Body of pancreas (tissue), 4 donors: Measurements from ENCODE around the gene PSMG1. TPM values are rescaled to one million over a fixed set of nuclear protein-coding genes. Genes with fewer than 3 reads are reported as not detected.

Source experiments
- ATAC-seq: fragments of 150-250 bp; one replicate; pipeline ENCODE4 v1.9.1; 2016
- DNase-seq, 4 donors: peaks; one replicate each; pipeline ENCODE4 v3.0.0-alpha.2; 2019
- H3K27ac ChIP-seq, 4 donors: fragments of 200-600 bp; sonication (generic); 1 replicate in 3 of 4; 2 replicates in 1 of 4; pipeline versions ENCODE4 v1.5.1 to v1.6.1; 2016 to 2019; ENCODE audit warnings: mild to moderate bottlenecking in 1 of 4, mixed read lengths in 1 of 4, moderate library complexity in 1 of 4
- H3K27me3 ChIP-seq, 2 donors: fragments of 200-600 bp; sonication (generic); one replicate each; pipeline ENCODE4 v1.6.0; 2016; ENCODE audit warnings: mild to moderate bottlenecking in 1 of 2
- H3K36me3 ChIP-seq, 2 donors: fragments of 200-600 bp; sonication (generic); replicated peaks in 1 of 2; 2 replicates each; pipeline ENCODE4 v1.5.1; 2016; ENCODE audit warnings: low read depth in 2 of 2; ENCODE audit not compliant: insufficient read depth in 1 of 2
- H3K4me1 ChIP-seq: fragments of 200-600 bp; sonication (generic); one replicate; pipeline ENCODE4 v1.6.0; 2016
- H3K4me3 ChIP-seq, 2 donors: fragments of 200-600 bp; sonication (generic); 1 replicate in 1 of 2; 2 replicates in 1 of 2; pipeline ENCODE4 v1.5.1; 2016 to 2019
- H3K9me3 ChIP-seq, 3 donors: fragments of 200-600 bp; sonication (generic); 1 replicate in 2 of 3; 2 replicates in 1 of 3; pipeline ENCODE4 v1.5.1; 2016
- CTCF ChIP-seq, 7 experiments: fragments of 450-650 bp in 4 of 7; fragments of 200-600 bp in 3 of 7; sonication (generic) in 3 of 7; IDR thresholded peaks; one replicate each; pipeline ENCODE4 v1.5.1; 2016 to 2019; ENCODE audit warnings: antibody characterized with exemption in 7 of 7
- POLR2A ChIP-seq, 3 donors: fragments of 450-650 bp; IDR thresholded peaks; one replicate each; pipeline ENCODE4 v1.6.1; 2016; ENCODE audit warnings: antibody characterized with exemption in 3 of 3, mild to moderate bottlenecking in 2 of 3
- WGBS, 2 donors: methylation state at CpG; one replicate each; pipeline ENCODE4 v1.1.5; 2017; 5-methylcytosine and 5-hydroxymethylcytosine counted together
- intact Hi-C: fragments of 100-400 bp; cut with DNase I; formaldehyde crosslinking; loops from one replicate; pipeline ENCODE4 v1.15.1; 2023
- total RNA-seq, 2 donors: library from RNA; depleted of rRNA; stranded (reverse); fragments of >200 nt; gene quantifications; one replicate each; pipeline ENCODE4 v1.1.0, GENCODE V29; 2016

PSMG1 gene
- total RNA-seq, 2 donors from 2014 or later = 16.6 to 19.4 TPM

- intact Hi-C loops = no loop called here
- Histone ChIP-seq H3K4me3 (no peak overlapping the region), H3K9me3 (no peaks in the 10 kb centered on the region), H3K27me3 (no peaks in the 10 kb centered on the region), H3K27ac (no peak overlapping the region), H3K36me3 (no peaks in the 10 kb centered on the region), H3K4me1 (no peaks in the 10 kb centered on the region)
- WGBS, 2 donors = 75 to 86% methylated on average over 2 of the region's 2 CpGs
- ATAC-seq (no peak), DNase-seq (no peak)
- no peak for TF ChIP-seq POLR2A (IDR thresholded peaks at IDR 0.05)
- no peak for TF ChIP-seq CTCF (IDR thresholded peaks at IDR 0.05)
These were observed 29.4 kb downstream of the PSMG1 start for GRCh38 chr21:39153842-39154241.

GRCh38 chr21:39153373-39153772 is 29.9 kb downstream of the PSMG1 start:
- ATAC-seq (no peak), DNase-seq (no peak)
- WGBS, 2 donors = 78 to 92% methylated on average over 2 of the region's 2 CpGs
- Histone ChIP-seq H3K36me3 (no peaks in the 10 kb centered on the region), H3K4me1 (no peaks in the 10 kb centered on the region), H3K27ac (no peak overlapping the region), H3K27me3 (no peaks in the 10 kb centered on the region), H3K4me3 (no peak overlapping the region), H3K9me3 (no peaks in the 10 kb centered on the region)
- intact Hi-C loops = no loop called here
- peak in 3 of 7 experiments; percentile 2 to 30 (median 9) for TF ChIP-seq CTCF (IDR thresholded peaks at IDR 0.05)
- TF ChIP-seq POLR2A (IDR thresholded peaks at IDR 0.05) = no peak

- no peak for DNase-seq
- Histone ChIP-seq H3K4me1 (no peaks in the 10 kb centered on the region), H3K9me3 (no peaks in the 10 kb centered on the region), H3K36me3 (no peaks in the 10 kb centered on the region), H3K27me3 (no peaks in the 10 kb centered on the region), H3K4me3 (no peak overlapping the region), H3K27ac (no peak overlapping the region)
- ATAC-seq = no peak
- 80 to 88% methylated on average over 2 of the region's 2 CpGs for WGBS, 2 donors
- TF ChIP-seq POLR2A (IDR thresholded peaks at IDR 0.05) (no peak), CTCF (IDR thresholded peaks at IDR 0.05) (no peak)
- intact Hi-C loops = no loop called here
These were observed 31.0 kb downstream of the PSMG1 start for GRCh38 chr21:39152271-39152670.

DNA sequence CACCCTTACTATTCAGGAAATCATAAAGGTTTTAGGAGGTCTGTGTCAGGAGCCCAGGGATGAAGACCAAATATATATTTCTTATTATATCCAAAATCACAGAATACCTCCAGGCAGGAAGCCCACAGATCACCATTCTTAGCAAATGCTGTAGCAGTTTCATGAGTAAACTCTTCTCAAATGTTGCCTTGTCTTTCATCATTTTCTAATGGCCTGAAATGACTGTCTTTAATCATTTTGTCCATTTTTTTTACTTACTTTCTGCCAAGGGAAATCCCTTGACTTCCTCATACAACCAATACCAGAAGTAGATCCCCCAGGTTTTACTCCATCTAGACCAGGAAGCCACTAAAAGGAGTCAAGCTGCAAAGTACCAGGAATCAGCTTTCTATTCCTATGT is 32.4 kb downstream of the PSMG1 start:
- H3K36me3 ChIP-seq = no peaks in the 10 kb centered on the region
- ATAC-seq (no peak), DNase-seq (no peak)
- H3K4me3 ChIP-seq = no peak overlapping the region
- no peaks in the 10 kb centered on the region for H3K4me1 ChIP-seq
- intact Hi-C loops = no loop called here
- no peaks in the 10 kb centered on the region for H3K9me3 ChIP-seq
- no peak overlapping the region for H3K27ac ChIP-seq
- TF ChIP-seq POLR2A (IDR thresholded peaks at IDR 0.05) = no peak
- no peak for TF ChIP-seq CTCF (IDR thresholded peaks at IDR 0.05)
- H3K27me3 ChIP-seq = no peaks in the 10 kb centered on the region

DNA sequence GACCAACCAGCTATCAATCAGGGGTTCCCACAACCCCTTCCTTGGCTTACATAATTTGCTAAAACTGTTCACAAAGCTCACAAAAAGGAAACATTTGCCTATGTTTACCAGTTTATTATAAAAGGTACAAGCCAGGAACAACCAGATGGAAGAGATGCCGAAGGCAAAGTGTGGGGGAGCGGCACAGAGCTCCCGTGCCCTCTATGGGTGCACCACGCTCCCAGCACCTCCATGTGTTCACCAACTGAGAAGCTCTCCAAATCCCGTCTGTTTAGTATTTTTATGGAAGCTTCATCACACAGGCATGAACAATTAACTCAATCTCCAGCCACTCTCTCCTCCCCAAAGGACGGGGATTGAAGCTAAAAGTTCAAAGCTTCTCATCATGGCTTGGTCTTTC is 32.9 kb downstream of the PSMG1 start:
- no peak overlapping the region for H3K27ac ChIP-seq
- 88 to 90% methylated on average over 6 of the region's 6 CpGs for WGBS, 2 donors
- H3K4me1 ChIP-seq = no peaks in the 10 kb centered on the region
- DNase-seq (no peak), ATAC-seq (no peak)
- no peaks in the 10 kb centered on the region for H3K36me3 ChIP-seq
- TF ChIP-seq POLR2A (IDR thresholded peaks at IDR 0.05) (no peak), CTCF (IDR thresholded peaks at IDR 0.05) (no peak)
- no peaks in the 10 kb centered on the region for H3K9me3 ChIP-seq
- H3K27me3 ChIP-seq = no peaks in the 10 kb centered on the region
- no peak overlapping the region for H3K4me3 ChIP-seq
- intact Hi-C loops = no loop called here
